IPS DF 6.9 (cell line): ENCODE measurements around the gene SHB.
"Not testable (repeated sequence)": the region's sequence is repeated elsewhere in the genome, so short reads cannot be mapped to it uniquely, and the experiment has no call there.

Experiments
- DNase-seq: peaks from one replicate; pipeline ENCODE4 v3.0.0-alpha.2; 2013; ENCODE audit warnings: low read depth, low spot score
- H3K27ac ChIP-seq: one replicate; pipeline ENCODE4 v1.5.1; 2013; ENCODE audit warnings: low read length, control low read depth
- H3K27me3 ChIP-seq: 2 replicates; pipeline ENCODE4 v1.6.1; 2013; ENCODE audit warnings: mild to moderate bottlenecking, low read length; ENCODE audit not compliant: control insufficient read depth, insufficient read depth
- H3K36me3 ChIP-seq: 2 replicates; pipeline ENCODE4 v1.6.1; 2013; ENCODE audit warnings: low read length; ENCODE audit not compliant: control insufficient read depth, insufficient read depth
- H3K4me1 ChIP-seq: 2 replicates; pipeline ENCODE4 v1.6.1; 2013; ENCODE audit warnings: low read length; ENCODE audit not compliant: control insufficient read depth, insufficient read depth
- H3K4me3 ChIP-seq: 2 replicates; pipeline ENCODE4 v1.5.1; 2013; ENCODE audit warnings: mild to moderate bottlenecking, low read length
- H3K9me3 ChIP-seq: 2 replicates; pipeline ENCODE4 v1.6.1; 2013; ENCODE audit warnings: low read length, inconsistent platforms; ENCODE audit not compliant: control insufficient read depth, insufficient read depth
- WGBS: extraction: QIAGEN DNeasy Blood & Tissue Kit; methylation state at CpG from one replicate; pipeline ENCODE4 v1.1.7; 2013; ENCODE audit warnings: mixed read lengths, missing lambda C conversion rate; ENCODE audit not compliant: insufficient read length, insufficient coverage; 5-methylcytosine and 5-hydroxymethylcytosine counted together

SHB gene

DNA sequence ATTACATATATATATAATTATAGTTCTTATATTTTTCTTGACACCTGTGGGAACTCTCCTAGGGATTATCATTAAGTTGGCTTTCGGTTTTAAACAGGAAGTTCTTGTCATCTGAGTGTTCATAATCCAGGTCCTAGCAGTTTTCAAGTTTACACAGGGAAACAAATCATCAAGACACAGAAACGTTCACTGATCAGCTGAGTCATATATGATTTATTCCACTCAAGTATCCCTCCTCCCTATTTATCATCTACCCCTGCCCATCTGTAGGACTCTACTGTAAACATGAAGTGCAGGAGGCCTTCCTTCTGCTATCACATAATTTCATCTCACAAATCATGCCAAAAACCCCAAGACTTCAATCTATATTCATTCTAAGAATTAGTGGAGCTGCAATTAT, 171.4 kb downstream of the SHB start:
- no peak overlapping the region for H3K4me3 ChIP-seq
- peaks cover 4% of the 10 kb centered on the region; the same call in 1 of the 2 replicates for H3K36me3 ChIP-seq
- WGBS = no CpG with 5 or more reads among the region's 2 CpGs
- H3K4me1 ChIP-seq = no peaks in the 10 kb centered on the region
- no peak for DNase-seq
- no peaks in the 10 kb centered on the region for H3K9me3 ChIP-seq
- H3K27me3 ChIP-seq = no peaks in the 10 kb centered on the region
- no peak overlapping the region for H3K27ac ChIP-seq

DNA sequence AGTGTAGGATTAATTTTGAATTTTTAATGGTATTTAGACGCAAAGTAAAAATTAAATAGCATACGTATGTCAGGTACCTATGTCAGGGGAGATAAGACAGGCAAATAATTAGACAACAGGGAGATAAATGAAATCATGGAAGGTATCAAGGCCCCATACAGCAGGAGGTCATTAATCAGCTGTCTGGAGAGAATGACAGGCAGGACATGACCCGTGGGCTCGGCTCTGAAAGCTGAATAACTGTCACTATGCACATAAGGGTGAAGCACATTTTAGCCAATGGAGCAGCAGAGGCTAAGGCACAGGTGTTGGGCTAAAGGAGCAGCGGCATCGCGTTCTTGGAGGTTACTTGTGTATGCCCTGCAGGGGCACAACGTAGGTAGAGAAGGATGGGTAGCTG, 177.0 kb downstream of the SHB start:
- H3K36me3 ChIP-seq = peaks cover 5% of the 10 kb centered on the region; the same call in 1 of the 2 replicates
- no peaks in the 10 kb centered on the region for H3K9me3 ChIP-seq
- 100% methylated on average over 2 of the region's 8 CpGs for WGBS
- H3K4me1 ChIP-seq = no peaks in the 10 kb centered on the region
- H3K4me3 ChIP-seq = no peak overlapping the region
- no peaks in the 10 kb centered on the region for H3K27me3 ChIP-seq
- H3K27ac ChIP-seq = no peak overlapping the region
- DNase-seq = no peak

DNA sequence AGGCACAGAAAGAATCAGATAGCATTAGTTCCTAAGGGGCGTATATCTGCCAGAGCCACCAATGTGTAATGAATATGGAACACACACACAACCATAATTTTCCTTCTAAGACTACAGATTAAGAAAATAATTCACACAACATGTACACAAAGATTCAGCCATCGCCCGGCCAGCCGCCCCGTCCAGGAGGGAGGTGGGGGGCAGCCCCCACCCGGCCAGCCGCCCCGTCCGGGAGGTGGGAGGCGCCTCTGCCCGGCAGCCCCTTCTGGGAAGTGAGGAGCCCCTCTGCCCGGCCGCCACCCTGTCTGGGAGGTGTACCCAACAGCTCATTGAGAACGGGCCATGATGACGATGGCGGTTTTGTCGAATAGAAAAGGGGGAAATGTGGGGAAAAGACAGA, 178.0 kb downstream of the SHB start:
- H3K27me3 ChIP-seq, H3K36me3 ChIP-seq, H3K9me3 ChIP-seq, H3K27ac ChIP-seq, DNase-seq, H3K4me1 ChIP-seq, H3K4me3 ChIP-seq: not testable (repeated sequence)
- no CpG with 5 or more reads among the region's 17 CpGs for WGBS

DNA sequence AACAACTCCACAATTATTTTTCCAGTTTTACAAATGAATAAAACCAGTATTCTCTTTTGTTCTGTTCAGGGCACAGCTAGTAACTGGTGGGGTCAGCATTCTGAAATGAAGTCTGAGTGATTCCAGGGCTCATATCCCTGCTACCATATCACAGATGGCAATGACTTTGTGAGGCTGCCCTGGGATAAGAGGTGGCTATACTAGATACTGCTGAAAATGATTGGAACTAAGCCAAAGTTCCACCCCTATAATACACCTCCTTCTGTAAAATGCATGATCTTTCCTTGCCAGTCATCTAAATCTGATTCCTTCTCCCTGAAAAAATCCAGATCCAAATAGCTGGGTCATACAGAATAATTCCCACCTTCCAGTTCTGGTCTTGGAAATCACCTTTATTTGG, 179.5 kb downstream of the SHB start:
- Histone ChIP-seq H3K4me1 (no peaks in the 10 kb centered on the region), H3K9me3 (no peaks in the 10 kb centered on the region), H3K36me3 (peaks cover 2% of the 10 kb centered on the region; the same call in 1 of the 2 replicates), H3K27ac (no peak overlapping the region), H3K4me3 (no peak overlapping the region), H3K27me3 (no peaks in the 10 kb centered on the region)
- DNase-seq = no peak

DNA sequence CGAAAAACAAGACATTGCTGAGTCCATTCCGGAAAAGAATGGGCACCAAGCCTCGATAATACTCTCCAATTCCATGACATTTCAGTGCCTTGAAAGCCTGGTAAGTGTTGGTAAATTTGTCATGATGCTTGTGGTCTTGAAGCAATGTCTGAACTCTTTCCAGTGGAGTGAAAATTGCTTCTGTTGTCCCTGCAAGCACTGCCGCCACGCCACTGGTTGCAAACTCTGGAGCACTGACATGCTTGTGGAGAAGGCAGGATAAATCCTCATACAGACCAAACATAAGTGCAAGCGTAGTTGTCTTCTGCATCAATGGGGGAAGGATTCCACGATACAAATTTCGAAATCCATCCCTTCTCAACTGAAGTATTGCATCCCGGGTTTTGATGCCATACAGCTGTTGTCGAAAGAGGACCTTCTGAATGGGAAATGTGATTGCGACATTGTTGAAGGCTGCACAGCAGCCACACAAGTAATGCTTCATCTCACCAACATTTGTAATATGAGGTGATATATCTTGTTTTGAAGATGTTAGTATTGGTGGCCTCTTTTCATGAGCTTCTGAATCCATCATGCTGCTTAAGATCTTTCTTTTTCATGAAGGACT, 180.9 kb downstream of the SHB start:
- H3K9me3 ChIP-seq, DNase-seq, H3K27me3 ChIP-seq, H3K4me1 ChIP-seq, H3K4me3 ChIP-seq, H3K36me3 ChIP-seq, H3K27ac ChIP-seq: not testable (repeated sequence)
- no CpG with 5 or more reads among the region's 11 CpGs for WGBS

DNA sequence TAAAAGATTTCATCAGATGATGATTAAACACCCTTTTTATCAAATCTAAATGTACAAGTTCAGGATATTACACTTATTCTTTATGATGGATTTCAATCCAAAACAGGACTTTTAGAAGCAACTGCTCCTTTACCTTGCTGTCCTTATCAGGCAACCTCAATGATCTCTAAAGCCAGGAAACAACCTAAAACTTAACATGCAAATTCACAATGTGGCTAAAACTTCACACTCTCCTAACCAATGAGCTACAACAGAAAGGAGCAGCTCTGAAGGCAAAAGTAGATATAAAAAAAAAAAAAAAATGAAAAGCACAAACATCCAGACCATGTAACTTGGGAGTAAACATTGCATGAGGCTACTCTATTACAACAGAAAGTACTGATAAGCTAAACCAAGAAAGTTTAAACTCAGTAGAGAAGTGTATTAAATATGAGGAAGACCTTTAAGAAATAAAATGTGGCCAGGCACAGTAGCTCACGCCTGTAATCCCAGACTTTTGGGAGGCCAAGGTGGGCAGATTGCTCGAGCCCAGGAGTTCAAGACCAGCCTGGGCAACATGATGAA, 188.0 kb downstream of the SHB start:
- WGBS = no CpG with 5 or more reads among the region's 2 CpGs
- no peaks in the 10 kb centered on the region for H3K9me3 ChIP-seq
- no peak for DNase-seq
- H3K4me1 ChIP-seq = no peaks in the 10 kb centered on the region
- no peaks in the 10 kb centered on the region for H3K36me3 ChIP-seq
- H3K27me3 ChIP-seq = no peaks in the 10 kb centered on the region
- no peak overlapping the region for H3K27ac ChIP-seq
- no peak overlapping the region for H3K4me3 ChIP-seq

DNA sequence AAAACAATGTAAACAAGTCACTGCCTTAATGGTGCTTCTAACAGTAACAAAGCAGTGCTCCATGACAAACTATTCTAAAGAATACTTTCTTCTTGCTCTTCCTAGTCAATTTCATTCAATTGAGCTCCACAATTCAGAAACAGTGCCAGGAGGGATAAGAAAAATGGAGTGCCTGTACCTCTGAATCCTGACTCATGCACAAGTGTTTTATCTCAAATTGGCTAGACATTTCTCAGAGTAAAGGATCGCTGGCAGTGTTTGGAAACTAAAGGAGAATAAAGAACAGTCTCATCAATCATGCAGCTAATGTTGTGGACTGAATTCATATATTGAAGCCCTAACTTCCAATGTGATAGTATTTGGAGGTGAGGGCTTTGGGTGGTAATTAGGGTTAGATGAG, 192.7 kb downstream of the SHB start:
- DNase-seq = no peak
- H3K36me3 ChIP-seq = no peaks in the 10 kb centered on the region
- no peak overlapping the region for H3K4me3 ChIP-seq
- no peak overlapping the region for H3K27ac ChIP-seq
- no peaks in the 10 kb centered on the region for H3K9me3 ChIP-seq
- no peaks in the 10 kb centered on the region for H3K4me1 ChIP-seq
- no peaks in the 10 kb centered on the region for H3K27me3 ChIP-seq
- no CpG with 5 or more reads among the region's 1 CpG for WGBS

DNA sequence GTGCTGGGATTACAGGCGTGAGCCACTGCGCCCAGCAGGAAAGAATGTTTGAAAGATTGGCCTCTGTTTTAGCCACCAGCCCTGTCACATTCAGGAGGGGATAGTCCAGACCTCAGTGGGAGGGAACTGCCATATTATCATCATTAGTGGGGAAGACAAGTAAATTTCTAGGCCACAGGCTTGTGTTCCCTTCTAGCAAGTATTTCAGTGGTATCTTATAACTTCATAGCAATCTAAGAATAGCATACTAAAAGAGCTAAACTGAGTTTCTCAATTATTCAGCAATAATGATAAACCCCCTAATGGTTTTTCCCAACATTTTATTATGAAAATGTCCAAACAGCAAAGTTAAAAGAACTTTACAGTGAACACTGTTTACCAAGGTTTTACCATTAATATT, 195.1 kb downstream of the SHB start:
- no peaks in the 10 kb centered on the region for H3K9me3 ChIP-seq
- no peaks in the 10 kb centered on the region for H3K27me3 ChIP-seq
- no peak for DNase-seq
- H3K4me1 ChIP-seq = no peaks in the 10 kb centered on the region
- no peak overlapping the region for H3K4me3 ChIP-seq
- no peaks in the 10 kb centered on the region for H3K36me3 ChIP-seq
- no peak overlapping the region for H3K27ac ChIP-seq
- no CpG with 5 or more reads among the region's 2 CpGs for WGBS

DNA sequence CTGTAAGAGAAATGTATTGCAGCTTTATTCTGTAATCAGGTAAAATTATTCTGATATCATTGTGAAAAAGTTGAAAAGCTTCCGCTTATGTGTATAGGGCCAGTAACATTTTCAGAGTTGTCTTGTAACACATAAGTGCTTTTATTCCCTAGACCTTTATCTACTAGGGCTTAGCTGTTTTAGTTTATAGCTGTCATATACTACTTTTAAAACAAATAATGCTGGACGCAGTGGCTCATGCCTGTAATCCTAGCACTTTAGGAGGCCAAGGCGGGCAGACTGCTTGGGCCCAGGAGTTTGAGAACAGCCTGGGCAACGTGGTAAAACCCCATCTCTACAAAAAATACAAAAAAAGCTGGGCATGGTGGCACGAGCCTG, 198.2 kb downstream of the SHB start:
- Histone ChIP-seq H3K9me3 (no peaks in the 10 kb centered on the region), H3K27ac (no peak overlapping the region), H3K4me1 (no peaks in the 10 kb centered on the region), H3K36me3 (no peaks in the 10 kb centered on the region), H3K27me3 (no peaks in the 10 kb centered on the region), H3K4me3 (no peak overlapping the region)
- DNase-seq = no peak
- WGBS = no CpG with 5 or more reads among the region's 5 CpGs

DNA sequence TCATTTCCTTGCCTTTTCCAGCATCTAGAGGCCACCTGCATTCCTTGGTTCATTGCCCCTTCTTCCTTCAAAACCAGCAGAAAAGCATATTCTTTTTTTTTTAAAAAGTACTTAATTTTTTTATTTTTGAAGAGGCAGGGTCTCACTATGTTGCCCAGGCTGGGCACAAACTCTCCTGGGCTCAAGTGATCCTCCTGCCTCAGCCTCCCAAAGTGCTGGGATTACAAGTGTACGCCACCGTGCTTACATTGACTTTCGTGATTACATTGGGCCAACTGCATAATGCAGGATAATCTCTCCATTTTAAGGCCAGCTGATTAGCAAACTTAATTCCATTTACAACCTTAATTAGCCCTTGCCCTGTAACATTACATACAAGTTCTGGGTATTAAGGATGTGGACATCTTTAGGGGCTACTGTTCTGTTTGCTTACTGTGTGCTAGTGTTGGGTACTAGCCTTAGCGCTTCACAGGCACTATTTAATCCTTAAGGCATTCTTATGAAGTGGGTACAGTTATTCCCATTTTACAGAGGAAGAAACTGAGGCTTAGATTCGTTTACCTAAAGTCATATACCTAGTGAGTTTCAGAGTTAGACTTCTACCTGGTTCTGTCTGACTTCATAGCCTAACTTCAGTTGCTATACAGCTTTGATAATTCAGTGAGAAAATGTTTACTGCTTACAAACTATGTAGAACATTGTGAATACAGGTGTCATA, 198.8 kb downstream of the SHB start:
- no peaks in the 10 kb centered on the region for H3K9me3 ChIP-seq
- WGBS = no CpG with 5 or more reads among the region's 5 CpGs

More for the DNA sequence above, 198.8 kb downstream of the SHB start:
- Histone ChIP-seq H3K27ac (no peak overlapping the region), H3K4me1 (no peaks in the 10 kb centered on the region), H3K4me3 (no peak overlapping the region), H3K27me3 (no peaks in the 10 kb centered on the region), H3K36me3 (no peaks in the 10 kb centered on the region)
- DNase-seq = no peak
